Fibroblast of skin of left biceps (primary cell): ENCODE measurements around the gene FAM110C.
"Not testable (repeated sequence)": the region's sequence is repeated elsewhere in the genome, so short reads cannot be mapped to it uniquely, and the experiment has no call there.

Source experiments
- DNase-seq, 2 experiments: peaks; one replicate each; pipeline ENCODE4 v3.0.0-alpha.2; 2013; ENCODE audit warnings: low read depth in 2 of 2

The FAM110C gene

DNA sequence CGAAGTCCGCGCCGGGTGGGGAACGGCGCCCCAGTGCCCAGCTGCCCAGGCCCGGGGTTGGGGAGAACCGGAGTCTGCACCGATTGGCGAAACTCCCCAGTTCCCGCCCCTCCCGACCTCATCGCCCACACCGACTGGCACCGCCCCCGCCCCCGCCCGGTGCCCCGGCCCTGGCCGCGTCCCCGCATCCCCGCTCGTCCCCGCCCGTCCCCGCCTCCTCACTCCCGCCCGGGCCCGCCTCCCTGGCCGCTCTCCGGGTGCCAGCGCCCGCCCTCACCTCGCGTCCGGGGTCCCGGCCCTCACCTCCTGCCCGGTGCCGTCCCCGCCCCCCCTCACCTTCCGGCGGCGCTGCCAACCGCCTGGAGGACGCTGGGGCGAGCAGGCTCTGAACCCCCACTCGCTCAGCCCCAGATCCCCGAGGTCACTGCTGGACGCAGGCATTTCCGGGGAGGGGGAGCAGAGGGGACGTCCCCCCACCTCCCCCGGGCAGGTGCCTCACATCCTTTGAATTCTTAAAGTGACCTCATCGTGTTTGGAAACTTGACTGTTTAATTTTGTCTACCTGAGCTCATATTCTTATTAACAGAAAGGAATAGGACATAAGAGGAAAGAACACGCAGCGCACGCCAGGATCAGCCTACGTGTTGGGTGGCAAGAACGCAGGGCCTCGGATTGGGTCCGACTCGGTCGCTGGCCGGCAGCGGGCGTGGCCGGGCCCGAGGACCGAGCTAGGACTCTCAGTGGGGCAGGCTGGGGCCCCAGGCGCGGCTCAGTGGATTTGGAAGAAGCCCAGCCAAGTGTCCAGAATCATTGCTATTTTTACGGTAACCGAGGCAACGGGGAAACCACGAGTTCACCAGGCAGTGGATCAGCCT, at the start of gene FAM110C:
Gene FAM110C (minus strand): TSS at position 35 of the 875 bp plus-strand sequence. CDS start 120 bp downstream, outside the sequence.
- no peak for DNase-seq

DNA sequence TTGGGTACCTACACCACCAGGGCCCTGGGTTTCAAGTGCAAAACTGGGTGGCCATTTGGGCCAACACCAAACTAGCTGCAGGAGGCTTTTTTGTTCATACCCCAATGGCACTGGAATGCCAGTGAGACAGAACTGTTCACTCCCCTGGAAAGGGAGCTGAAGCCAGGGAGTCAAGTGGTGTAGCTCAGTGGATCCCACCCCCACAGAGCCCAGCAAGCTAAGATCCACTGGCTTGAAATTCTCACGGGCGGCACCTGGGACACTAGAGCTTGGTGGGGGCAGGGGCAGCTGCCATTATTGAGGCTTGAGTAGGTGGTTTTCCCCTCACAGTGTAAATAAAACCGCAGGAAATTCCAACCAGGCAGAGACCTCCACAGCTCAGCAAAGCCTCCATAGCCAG, 46.0 kb upstream of the FAM110C start:
- DNase-seq: no peak

GRCh38 chr2:90645-91312, 44.5 kb upstream of the FAM110C start:
- no peak for DNase-seq

DNA sequence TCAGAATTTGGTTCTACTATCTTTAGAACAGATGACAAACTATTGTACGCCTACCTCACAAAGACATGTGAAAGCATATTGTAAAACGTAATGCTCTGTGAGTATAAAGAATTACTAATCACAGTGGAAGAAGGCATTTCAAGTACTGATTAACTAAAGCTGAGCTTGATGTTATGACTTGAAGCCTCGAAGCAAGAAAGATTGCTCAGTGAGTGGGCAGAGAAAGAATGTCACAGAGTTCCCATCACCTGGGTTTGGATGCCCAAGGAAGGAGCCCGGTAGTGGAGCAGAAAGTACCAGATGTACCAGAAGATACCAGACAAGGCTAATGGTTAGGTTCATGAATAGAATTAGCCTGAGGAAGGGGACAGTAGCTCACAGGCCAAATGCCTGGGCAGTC, 39.5 kb upstream of the FAM110C start:
- no peak for DNase-seq

- DNase-seq: no peak
These were observed 37.8 kb upstream of the FAM110C start for GRCh38 chr2:84121-84520.

- no peak for DNase-seq
These were observed 34.8 kb upstream of the FAM110C start for GRCh38 chr2:80971-81736.

DNA sequence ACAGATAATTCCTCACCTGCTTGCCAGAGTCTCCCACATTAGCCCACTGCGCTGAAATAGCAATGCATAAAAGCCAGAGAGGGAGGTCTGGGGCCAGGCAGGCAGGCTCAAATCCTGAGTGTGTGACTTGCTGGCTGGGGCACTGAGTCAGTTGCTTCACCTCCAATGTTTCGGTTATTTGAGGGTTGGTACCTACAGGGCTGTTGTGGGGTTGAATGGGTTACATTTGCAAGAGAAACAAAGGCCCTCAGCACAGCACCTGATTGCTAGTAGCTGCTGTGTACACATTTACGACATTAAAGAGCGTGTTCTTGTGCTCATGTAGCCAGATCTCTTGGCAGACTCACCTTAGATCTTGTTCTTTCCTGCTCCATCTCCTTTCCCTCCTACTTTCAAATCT, 34.1 kb upstream of the FAM110C start:
- DNase-seq: no peak

GRCh38 chr2:71309-72035, 25.2 kb upstream of the FAM110C start:
- no peak for DNase-seq

DNA sequence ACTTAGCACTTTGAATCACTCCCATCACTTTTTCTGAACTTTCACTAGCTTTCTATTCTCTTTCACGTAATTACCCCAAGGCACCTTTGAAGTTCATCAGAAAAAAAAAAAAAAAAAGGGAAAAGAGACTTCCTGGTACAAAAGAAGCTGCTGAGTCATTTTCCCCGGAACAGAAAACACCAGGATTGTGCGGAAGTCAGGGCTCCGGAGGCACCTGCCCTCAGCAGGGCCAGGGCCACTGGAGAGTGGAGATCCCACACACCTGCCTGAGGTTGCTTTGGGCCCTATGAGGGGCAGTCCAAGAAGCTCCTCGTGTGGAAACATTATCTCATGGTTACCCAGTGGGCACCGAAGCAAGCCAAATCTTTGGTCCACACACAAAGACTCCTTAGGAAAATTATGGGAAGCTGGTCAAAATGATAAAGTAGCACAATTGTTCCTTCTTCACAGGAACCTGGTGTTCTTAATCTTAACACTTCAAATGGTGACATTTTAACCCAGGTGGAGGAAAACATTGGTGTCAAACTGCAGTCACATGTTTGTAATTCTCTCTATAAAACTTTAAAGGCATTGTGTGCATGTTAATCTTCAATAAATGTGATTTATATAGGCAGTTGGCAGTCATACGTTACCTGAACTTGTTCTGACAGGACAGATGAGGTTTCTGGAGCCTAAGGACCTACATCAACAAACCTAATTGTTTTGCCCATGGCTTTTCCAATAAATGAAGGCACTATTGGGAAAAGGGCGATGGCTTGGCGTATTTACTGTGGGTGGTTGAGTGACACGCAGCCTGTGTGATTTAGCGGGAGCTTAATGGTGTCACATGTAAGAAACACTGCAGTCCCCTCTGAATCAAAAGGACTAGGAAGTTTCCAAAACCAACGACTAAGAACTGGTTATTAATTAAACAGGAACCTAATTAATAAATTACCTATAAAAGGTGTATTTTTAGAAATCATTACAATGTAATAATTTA, 23.4 kb upstream of the FAM110C start:
- no peak for DNase-seq

- DNase-seq: not testable (repeated sequence)
These were observed 22.3 kb upstream of the FAM110C start for GRCh38 chr2:68637-69036.

GRCh38 chr2:66853-67252, 20.5 kb upstream of the FAM110C start:
- no peak for DNase-seq

DNA sequence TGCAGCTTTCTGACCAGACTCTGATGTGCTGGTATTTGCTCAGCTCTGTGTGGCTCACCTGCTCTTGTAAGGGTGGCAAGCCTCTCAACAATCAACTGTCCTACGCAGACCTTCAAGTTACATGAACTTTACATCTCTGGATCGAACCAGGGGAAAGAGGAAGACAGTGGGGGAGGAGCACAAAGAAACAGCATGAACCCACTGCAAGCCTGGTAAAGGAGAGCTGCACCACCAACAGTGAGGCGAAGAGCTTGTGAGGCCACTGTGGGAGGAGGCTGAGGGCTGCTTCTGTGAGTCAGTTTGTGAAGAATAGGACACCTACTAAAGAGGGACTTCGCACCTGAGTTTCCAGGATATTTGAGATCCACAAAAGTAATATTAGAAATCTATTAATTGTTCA, 18.8 kb upstream of the FAM110C start:
- DNase-seq: no peak

DNA sequence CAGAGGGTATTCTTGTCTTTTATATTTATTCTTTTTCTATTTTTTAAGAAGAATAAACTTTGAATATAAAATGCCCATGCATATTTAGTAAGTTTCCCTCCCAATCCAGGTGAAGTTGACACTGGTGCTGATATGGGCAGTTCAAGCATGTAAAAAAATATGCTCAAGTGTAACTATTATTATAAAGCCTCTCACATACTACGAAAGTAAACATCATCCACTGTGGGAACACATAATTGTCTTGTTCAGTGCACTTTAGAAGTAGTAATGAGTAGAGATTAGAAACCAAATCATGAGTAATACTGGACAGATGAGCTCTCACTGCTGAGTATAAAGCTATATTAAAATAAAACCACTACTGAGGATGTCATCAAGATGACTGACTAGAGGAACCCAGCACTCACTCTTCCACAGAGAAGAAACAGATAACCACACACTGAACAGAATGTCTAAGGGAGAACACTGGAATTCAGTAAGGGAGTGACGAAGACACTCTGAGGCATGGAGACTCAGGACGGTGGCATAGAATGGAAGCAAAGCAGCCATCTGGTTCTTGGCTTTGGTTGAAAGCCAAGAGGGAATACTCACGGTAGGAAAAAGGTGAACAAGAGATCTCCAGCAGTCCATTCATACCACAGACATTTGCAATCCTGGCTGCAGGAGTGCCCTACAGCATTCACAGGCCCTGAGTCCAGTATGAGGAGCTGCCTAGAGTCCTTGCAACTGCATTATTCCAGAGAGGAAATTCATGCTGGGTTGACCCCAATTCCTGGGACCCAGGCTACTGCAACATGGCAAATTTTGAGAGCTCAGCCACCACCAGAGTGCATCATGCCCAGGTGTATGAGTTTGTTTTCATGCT, 9.5 kb upstream of the FAM110C start:
- no peak for DNase-seq

DNA sequence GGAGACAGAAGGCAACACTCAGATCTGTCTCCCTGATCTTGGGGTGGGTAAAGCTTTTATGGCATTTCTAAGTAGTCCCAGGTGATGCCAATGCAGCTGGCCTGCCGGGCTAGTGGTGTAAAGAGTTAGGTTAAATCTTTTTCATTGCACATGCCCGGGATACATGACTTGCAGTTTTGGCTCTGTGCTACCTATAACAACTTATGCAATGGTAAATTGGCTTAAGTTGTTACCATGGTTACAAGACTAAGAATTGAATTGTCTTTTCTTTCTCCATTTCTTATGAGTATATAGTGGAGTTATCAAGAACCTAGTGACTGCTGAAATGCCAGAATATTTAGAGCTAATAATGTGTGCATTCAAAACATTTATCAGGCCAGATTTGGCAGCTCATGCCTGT, 5.3 kb upstream of the FAM110C start:
- no peak for DNase-seq

GRCh38 chr2:47737-48136, 1.4 kb upstream of the FAM110C start:
- DNase-seq: no peak

DNA sequence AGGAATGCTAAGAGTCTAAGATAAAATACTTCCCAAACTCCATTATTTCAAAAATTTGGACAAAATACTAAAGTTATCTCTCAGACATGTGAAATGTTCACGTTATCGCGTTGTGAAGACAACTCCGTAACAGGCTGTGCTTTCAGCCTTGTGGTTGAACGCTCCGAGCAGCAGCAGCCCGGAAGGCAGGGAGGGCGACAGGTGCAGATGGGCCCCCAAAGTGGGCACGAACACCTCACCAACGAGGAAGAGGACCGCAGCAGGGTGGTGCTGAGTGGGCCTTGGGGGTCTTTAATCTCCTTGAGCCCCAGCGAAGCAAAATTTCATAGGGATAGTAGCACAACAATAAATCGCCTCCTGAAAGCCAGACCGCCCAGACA, 1.0 kb upstream of the FAM110C start:
- no peak for DNase-seq

GRCh38 chr2:46131-46470, 204 bp downstream of the FAM110C start:
- DNase-seq: no peak

- DNase-seq: no peak
These were observed 769 bp downstream of the FAM110C start for GRCh38 chr2:45342-46130.

DNA sequence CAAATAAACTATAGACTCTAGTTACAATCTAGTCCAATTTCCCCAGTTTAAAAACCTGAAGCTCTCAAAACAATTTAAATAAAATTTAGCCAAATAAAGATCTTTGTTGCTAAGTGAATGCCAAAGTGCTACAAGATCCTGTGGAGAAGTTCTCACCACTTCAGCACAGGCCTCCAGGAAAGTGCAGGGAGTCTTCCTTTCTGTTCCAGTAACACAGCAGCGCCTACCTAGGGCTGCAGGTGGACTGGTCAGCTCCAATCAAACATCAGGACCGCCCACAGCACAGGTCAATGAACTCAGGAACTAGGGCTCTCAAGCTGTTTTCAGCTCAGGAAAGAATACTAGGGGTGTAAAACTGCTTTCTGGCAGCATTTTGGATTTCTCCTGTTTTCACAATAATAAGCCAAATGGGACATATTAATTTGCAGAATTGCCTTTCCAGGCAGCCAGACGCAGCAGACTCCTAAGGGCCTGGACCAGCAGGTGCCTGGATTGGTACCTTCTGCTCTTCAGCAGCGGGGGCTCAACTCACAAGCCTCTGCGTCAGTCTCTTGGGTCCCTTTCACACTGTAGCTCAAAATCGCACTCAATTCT, 1.5 kb downstream of the FAM110C start:
- DNase-seq: no peak
